Loucy (cell line): ENCODE results near the gene SRPK3.

Experiments
- H2AFZ ChIP-seq: fragments of 200-600 bp; sonication (generic); 2 replicates; pipeline ENCODE4 v1.6.0; 2016; ENCODE audit warnings: antibody characterized with exemption, mild to moderate bottlenecking, low read length, moderate library complexity
- H3F3A ChIP-seq: fragments of 200-600 bp; 2 replicates; pipeline ENCODE4 v1.6.0; 2016; ENCODE audit warnings: antibody characterized with exemption, low read depth, mild to moderate bottlenecking
- H3K27me3 ChIP-seq: fragments of 200-600 bp; sonication (generic); 2 replicates; pipeline ENCODE4 v1.6.1; 2014; ENCODE audit warnings: low read length, mild to moderate bottlenecking; ENCODE audit not compliant: insufficient read depth, poor library complexity, severe bottlenecking
- H3K36me3 ChIP-seq: fragments of 200-600 bp; sonication (generic); 2 replicates; pipeline ENCODE4 v1.6.1; 2016; ENCODE audit warnings: low read length; ENCODE audit not compliant: insufficient read depth
- H3K4me1 ChIP-seq: fragments of 200-600 bp; sonication (generic); 2 replicates; pipeline ENCODE4 v1.5.1; 2014; ENCODE audit warnings: low read length, mild to moderate bottlenecking; ENCODE audit not compliant: insufficient read depth, poor library complexity, severe bottlenecking
- H3K4me2 ChIP-seq: fragments of 200-600 bp; sonication (generic); 2 replicates; pipeline ENCODE4 v1.6.0; 2014; ENCODE audit warnings: antibody characterized with exemption, low read length, low read depth, mild to moderate bottlenecking; ENCODE audit not compliant: poor library complexity, severe bottlenecking
- H3K4me3 ChIP-seq: fragments of 200-600 bp; sonication (generic); 2 replicates; pipeline ENCODE4 v1.5.1; 2014; ENCODE audit warnings: low read length, mild to moderate bottlenecking, mixed read lengths; ENCODE audit not compliant: poor library complexity, severe bottlenecking
- H3K79me2 ChIP-seq: fragments of 200-600 bp; sonication (generic); 2 replicates; pipeline ENCODE4 v1.6.1; 2014; ENCODE audit warnings: low read length; ENCODE audit not compliant: insufficient read depth
- H3K9ac ChIP-seq: fragments of 200-600 bp; sonication (generic); 2 replicates; pipeline ENCODE4 v1.6.0; 2014; ENCODE audit warnings: mild to moderate bottlenecking, low read depth, low read length, moderate library complexity; ENCODE audit not compliant: poor library complexity, severe bottlenecking
- H3K9me2 ChIP-seq: fragments of 200-600 bp; sonication (generic); replicated peaks from 2 replicates; pipeline ENCODE4 v1.6.1; 2016; ENCODE audit warnings: low read depth, low read length, mixed read lengths
- H3K9me3 ChIP-seq: fragments of 200-600 bp; sonication (generic); 2 replicates; pipeline ENCODE4 v1.6.1; 2014; ENCODE audit warnings: mild to moderate bottlenecking, antibody characterized with exemption, low read length, low read depth; ENCODE audit not compliant: insufficient read depth
- H4K20me1 ChIP-seq: fragments of 200-600 bp; sonication (generic); 2 replicates; pipeline ENCODE4 v1.6.0; 2014; ENCODE audit warnings: antibody characterized with exemption, low read length, mild to moderate bottlenecking; ENCODE audit not compliant: insufficient read depth, poor library complexity, severe bottlenecking
- EZH2phosphoT487 ChIP-seq: fragments of 200-600 bp; IDR thresholded peaks from 2 replicates; pipeline ENCODE4 v1.6.1; 2018; ENCODE audit warnings: antibody characterized with exemption, mild to moderate bottlenecking, moderate library complexity, borderline replicate concordance
- TF ChIP-seq, protein P1 (sequence below): fragments of 200-600 bp; sonication (generic); conservative IDR thresholded peaks from 2 replicates; pipeline ENCODE4 v1.5.1; 2014; ENCODE audit warnings: mild to moderate bottlenecking, antibody characterized with exemption, low read length

Gene SRPK3

DNA sequence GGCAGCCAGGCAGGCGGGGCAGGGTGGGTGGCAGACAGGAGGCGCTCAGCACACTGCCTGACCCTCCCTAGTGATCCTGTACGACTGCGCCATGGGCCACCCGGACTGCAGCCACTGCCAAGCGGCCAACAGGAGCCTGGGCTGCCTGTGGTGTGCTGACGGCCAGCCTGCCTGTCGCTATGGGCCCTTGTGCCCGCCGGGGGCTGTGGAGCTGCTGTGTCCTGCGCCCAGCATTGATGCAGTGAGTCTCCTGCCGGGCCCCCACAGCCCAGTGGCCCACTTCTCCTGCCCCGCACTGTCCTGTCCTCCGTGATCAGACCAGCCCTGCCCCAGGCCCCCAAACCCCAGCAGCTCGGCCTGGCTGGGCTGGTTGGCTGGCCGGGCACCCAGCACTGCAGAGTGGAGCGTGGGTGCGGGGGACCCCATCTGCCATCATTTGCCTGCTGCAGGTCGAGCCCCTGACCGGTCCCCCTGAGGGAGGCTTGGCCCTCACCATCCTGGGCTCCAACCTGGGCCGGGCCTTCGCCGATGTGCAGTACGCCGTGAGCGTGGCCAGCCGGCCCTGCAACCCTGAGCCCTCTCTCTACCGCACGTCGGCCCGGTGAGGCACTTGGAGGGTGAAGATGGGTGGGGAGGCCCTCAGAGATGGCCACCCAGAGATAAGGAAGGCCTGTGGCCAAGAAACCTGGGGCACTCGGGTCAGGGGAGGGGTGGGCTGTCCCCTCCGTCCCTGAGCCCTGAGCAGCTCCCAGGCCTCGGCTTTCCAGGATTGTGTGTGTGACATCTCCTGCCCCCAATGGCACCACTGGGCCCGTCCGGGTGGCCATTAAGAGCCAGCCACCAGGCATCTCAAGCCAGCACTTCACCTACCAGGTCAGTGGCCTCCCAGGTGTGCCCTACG is 9.2 kb upstream of the SRPK3 start:
- Histone ChIP-seq H4K20me1 (no peaks in the 10 kb centered on the region), H3K27me3 (no peaks in the 10 kb centered on the region), H3F3A (no peaks in the 10 kb centered on the region), H3K9me3 (no peaks in the 10 kb centered on the region), H3K36me3 (no peaks in the 10 kb centered on the region), H3K4me1 (peaks cover 2% of the 10 kb centered on the region), H3K9me2 (no peaks in the 10 kb centered on the region), H3K4me2 (no peak overlapping the region), H3K79me2 (no peaks in the 10 kb centered on the region), H2AFZ (no peak overlapping the region), H3K9ac (no peak overlapping the region), H3K4me3 (no peak overlapping the region)
- TF ChIP-seq EZH2phosphoT487 = no peak
- TF ChIP-seq, protein P1, sequence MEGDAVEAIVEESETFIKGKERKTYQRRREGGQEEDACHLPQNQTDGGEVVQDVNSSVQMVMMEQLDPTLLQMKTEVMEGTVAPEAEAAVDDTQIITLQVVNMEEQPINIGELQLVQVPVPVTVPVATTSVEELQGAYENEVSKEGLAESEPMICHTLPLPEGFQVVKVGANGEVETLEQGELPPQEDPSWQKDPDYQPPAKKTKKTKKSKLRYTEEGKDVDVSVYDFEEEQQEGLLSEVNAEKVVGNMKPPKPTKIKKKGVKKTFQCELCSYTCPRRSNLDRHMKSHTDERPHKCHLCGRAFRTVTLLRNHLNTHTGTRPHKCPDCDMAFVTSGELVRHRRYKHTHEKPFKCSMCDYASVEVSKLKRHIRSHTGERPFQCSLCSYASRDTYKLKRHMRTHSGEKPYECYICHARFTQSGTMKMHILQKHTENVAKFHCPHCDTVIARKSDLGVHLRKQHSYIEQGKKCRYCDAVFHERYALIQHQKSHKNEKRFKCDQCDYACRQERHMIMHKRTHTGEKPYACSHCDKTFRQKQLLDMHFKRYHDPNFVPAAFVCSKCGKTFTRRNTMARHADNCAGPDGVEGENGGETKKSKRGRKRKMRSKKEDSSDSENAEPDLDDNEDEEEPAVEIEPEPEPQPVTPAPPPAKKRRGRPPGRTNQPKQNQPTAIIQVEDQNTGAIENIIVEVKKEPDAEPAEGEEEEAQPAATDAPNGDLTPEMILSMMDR = no peak

DNA sequence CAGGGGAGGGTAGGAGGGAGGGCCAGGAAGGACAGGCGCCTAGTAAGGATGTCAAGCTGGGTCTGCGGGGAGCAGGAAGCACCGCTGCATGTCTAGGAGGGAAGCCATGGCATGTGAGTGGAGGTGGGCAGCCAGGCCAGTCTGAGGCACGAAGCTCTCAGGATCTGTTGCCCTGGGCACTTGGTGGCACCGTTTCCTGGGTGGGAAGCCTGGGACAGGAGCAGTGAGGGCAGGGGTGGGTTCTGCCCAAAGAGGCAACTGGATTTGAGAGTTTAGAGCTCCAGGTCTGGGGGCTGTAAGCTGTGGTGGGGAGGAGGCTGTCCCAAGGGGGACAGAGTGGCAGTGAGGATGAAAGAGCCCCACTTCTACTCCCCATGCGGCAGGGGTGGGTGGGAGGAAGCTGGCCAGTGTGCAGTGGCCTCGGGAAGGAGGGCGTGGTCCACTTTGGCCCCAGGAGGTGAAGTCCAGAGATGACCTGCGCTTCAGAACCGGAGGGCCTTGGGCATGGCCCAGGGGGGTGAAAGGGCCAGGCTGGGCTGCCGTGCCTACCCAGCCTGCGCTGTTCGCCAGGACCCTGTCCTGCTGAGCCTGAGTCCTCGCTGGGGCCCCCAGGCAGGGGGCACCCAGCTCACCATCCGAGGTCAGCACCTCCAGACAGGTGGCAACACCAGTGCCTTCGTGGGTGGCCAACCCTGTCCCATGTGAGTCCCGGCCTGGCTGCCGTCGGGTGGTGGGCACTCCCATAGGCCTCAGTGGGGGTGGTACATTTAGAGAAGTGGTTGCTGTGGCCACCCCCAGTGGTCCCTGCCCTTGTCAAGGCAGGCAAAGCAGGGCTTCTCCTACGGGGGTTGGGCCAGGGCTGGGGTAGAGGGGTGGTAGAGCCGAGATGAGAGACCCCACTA is 8.3 kb upstream of the SRPK3 start:
- H3K36me3 ChIP-seq = no peaks in the 10 kb centered on the region
- H3F3A ChIP-seq = no peaks in the 10 kb centered on the region
- no peak overlapping the region for H3K9ac ChIP-seq
- TF ChIP-seq, protein P1 = no peak
- no peak for TF ChIP-seq EZH2phosphoT487
- no peaks in the 10 kb centered on the region for H3K9me3 ChIP-seq
- no peaks in the 10 kb centered on the region for H3K4me1 ChIP-seq
- no peaks in the 10 kb centered on the region for H3K27me3 ChIP-seq
- H3K9me2 ChIP-seq = no peaks in the 10 kb centered on the region
- no peak overlapping the region for H3K4me2 ChIP-seq
- H3K4me3 ChIP-seq = no peak overlapping the region
- no peak overlapping the region for H2AFZ ChIP-seq
- H3K79me2 ChIP-seq = no peaks in the 10 kb centered on the region
- no peaks in the 10 kb centered on the region for H4K20me1 ChIP-seq

DNA sequence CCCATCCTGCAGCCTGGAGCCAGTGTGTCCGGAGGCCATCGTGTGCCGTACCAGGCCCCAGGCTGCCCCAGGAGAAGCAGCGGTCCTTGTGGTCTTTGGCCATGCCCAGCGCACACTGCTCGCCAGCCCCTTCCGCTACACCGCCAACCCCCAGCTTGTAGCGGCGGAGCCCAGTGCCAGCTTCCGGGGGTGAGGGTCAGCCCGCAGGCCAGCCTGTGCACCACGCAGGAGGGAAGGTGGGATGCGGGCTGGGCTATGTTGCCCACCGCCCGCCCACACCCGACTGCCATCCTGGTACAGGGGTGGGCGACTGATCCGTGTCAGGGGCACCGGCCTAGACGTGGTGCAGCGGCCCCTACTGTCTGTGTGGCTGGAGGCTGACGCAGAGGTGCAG is 7.6 kb upstream of the SRPK3 start:
- H3F3A ChIP-seq = no peaks in the 10 kb centered on the region
- H3K4me3 ChIP-seq = no peak overlapping the region
- H3K9me3 ChIP-seq = no peaks in the 10 kb centered on the region
- no peaks in the 10 kb centered on the region for H3K79me2 ChIP-seq
- H3K36me3 ChIP-seq = no peaks in the 10 kb centered on the region
- no peaks in the 10 kb centered on the region for H3K9me2 ChIP-seq
- TF ChIP-seq EZH2phosphoT487 = no peak
- TF ChIP-seq, protein P1 = no peak
- no peaks in the 10 kb centered on the region for H3K27me3 ChIP-seq
- no peak overlapping the region for H3K4me2 ChIP-seq
- H3K9ac ChIP-seq = no peak overlapping the region
- no peaks in the 10 kb centered on the region for H3K4me1 ChIP-seq
- H4K20me1 ChIP-seq = no peaks in the 10 kb centered on the region
- H2AFZ ChIP-seq = no peak overlapping the region
